ENCODE results near the gene NKRF. TPM values are rescaled to one million over a fixed set of nuclear protein-coding genes. Genes with fewer than 3 reads are reported as not detected.

Gene NKRF
- total and polyA plus RNA-seq, 9 donors: 4.9 to 12.5 (median 9.5) TPM

DNA sequence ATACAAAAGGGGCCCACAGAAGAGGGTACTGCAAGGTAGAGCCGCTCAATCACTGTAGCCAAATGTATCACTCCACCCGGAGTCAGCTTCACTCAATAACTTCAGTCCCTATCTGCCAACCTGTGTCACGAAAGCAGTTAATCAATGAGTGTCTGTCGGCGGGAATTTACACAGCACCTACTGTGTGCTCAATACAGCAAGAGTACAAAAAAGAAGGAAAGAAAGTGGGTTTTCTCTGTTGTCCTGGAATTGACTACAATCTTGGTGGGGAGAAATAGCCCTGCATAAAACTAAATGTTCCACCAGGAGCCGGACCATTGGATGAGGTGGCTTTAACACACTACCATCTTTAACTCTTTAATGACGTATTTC, 780 bp upstream of the NKRF start:
- Histone ChIP-seq H3K27me3 (no peaks in the 10 kb centered on the region), H3K36me3 (no peaks in the 10 kb centered on the region), H3K9me3 (no peaks in the 10 kb centered on the region), H3K27ac (peak overlapping the region; percentile 87 to 89), H3K4me1 (ENCODE audit: insufficient read depth) (no peaks in the 10 kb centered on the region), H3K4me3 (peak overlapping the region; percentile 43)
- intact Hi-C loops (cut with DNase I): no loop called here
- no peak for DNase-seq
- WGBS, 3 donors: 40 to 51% (median 51%) methylated on average over 7 of the region's 7 CpGs
- TF ChIP-seq CTCF (IDR thresholded peaks at IDR 0.05) (no peak), POLR2A (IDR thresholded peaks at IDR 0.05) (no peak), EP300 (IDR thresholded peaks at IDR 0.05) (no peak)

- H3K27ac ChIP-seq: peak overlapping the region; percentile 87 to 89
- no peaks in the 10 kb centered on the region for H3K4me1 ChIP-seq (ENCODE audit: insufficient read depth)
- H3K9me3 ChIP-seq: no peaks in the 10 kb centered on the region
- peak; percentile 37 to 62 (median 59) for DNase-seq
- H3K27me3 ChIP-seq: no peaks in the 10 kb centered on the region
- no peak for TF ChIP-seq POLR2A (IDR thresholded peaks at IDR 0.05)
- TF ChIP-seq EP300 (IDR thresholded peaks at IDR 0.05): no peak
- TF ChIP-seq CTCF (IDR thresholded peaks at IDR 0.05): no peak
- H3K4me3 ChIP-seq: peak overlapping the region; percentile 43
- intact Hi-C loops (cut with DNase I): no loop called here
- 27 to 40% (median 33%) methylated on average over 66 to 68 of the region's 68 CpGs for WGBS, 3 donors
- H3K36me3 ChIP-seq: no peaks in the 10 kb centered on the region
Measured at GRCh38 chrX:119605464-119606279, 552 bp downstream of the NKRF start.

- TF ChIP-seq CTCF (IDR thresholded peaks at IDR 0.05) (no peak), POLR2A (IDR thresholded peaks at IDR 0.05) (no peak), EP300 (IDR thresholded peaks at IDR 0.05) (no peak)
- WGBS, 3 donors: 29 to 45% (median 40%) methylated on average over 17 of the region's 17 CpGs
- no peaks in the 10 kb centered on the region for H3K4me1 ChIP-seq (ENCODE audit: insufficient read depth)
- intact Hi-C loops (cut with DNase I): no loop called here
- no peak for DNase-seq
- H3K9me3 ChIP-seq: no peaks in the 10 kb centered on the region
- H3K4me3 ChIP-seq: peak overlapping the region; percentile 43
- no peaks in the 10 kb centered on the region for H3K27me3 ChIP-seq
- peak overlapping the region; percentile 87 to 89 for H3K27ac ChIP-seq
- no peaks in the 10 kb centered on the region for H3K36me3 ChIP-seq
Measured at GRCh38 chrX:119604766-119605463, 1.3 kb downstream of the NKRF start.

DNA sequence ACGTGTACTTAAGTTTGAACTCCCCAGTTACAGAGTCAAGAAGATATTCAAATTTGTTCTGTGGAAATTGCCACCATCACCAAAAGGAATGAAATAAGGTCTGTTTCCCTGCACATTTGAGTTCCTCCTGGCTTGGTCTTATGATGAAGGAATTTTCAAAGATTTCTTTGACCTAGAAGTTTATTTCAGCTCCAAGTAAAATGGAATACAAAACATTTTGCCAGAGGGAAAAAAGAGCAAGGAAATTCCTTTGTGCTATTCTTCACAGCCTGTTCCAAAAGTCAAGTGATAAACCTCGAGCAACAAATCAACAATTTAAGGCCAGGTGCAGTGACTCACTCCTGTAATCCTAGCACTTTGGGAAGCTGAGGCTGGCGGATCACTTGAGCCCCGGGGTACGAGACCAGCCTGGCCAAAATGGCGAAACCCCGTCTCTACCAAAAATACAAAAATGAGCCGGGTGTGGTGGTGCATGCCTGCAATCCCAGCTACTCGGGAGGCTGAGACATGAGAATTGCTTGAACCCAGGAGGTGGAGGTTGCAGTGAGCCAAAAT, 3.4 kb downstream of the NKRF start:
- Histone ChIP-seq H3K4me3 (no peak overlapping the region), H3K4me1 (ENCODE audit: insufficient read depth) (no peaks in the 10 kb centered on the region), H3K36me3 (no peaks in the 10 kb centered on the region), H3K27me3 (no peaks in the 10 kb centered on the region), H3K9me3 (no peaks in the 10 kb centered on the region), H3K27ac (no peak overlapping the region)
- no peak for TF ChIP-seq CTCF (IDR thresholded peaks at IDR 0.05)
- no peak for TF ChIP-seq POLR2A (IDR thresholded peaks at IDR 0.05)
- TF ChIP-seq EP300 (IDR thresholded peaks at IDR 0.05): no peak
- intact Hi-C loops (cut with DNase I): no loop called here
- no peak for DNase-seq
- WGBS, 3 donors: 50 to 61% (median 50%) methylated on average over 9 of the region's 9 CpGs
